Progenitor cell of endocrine pancreas (in vitro differentiated cells): ENCODE data around the gene RERE. TPM values are rescaled to one million over a fixed set of nuclear protein-coding genes. Genes with fewer than 3 reads are reported as not detected.
A peak's percentile ranks its signal among the peaks of the same experiment; 100 is the strongest.

ENCODE experiments used
- DNase-seq: peaks from one replicate; pipeline ENCODE4 v3.0.0; 2021; ENCODE audit warnings: low spot score; ENCODE audit not compliant: unreplicated experiment
- H3K27ac Mint-ChIP-seq: 2 replicates; pipeline ENCODE4 v1.8.0; 2021; ENCODE audit warnings: mild to moderate bottlenecking, moderate library complexity, mixed read lengths
- H3K27me3 Mint-ChIP-seq: 2 replicates; pipeline ENCODE4 v1.8.0; 2021; ENCODE audit warnings: mixed read lengths
- H3K36me3 Mint-ChIP-seq: 2 replicates; pipeline ENCODE4 v1.8.0; 2022; ENCODE audit warnings: mixed read lengths; ENCODE audit not compliant: insufficient read depth
- H3K4me1 Mint-ChIP-seq: 2 replicates; pipeline ENCODE4 v1.8.0; 2021; ENCODE audit warnings: low read depth, mixed read lengths
- H3K4me3 Mint-ChIP-seq: 2 replicates; pipeline ENCODE4 v1.8.0; 2021; ENCODE audit warnings: low read depth, mild to moderate bottlenecking, moderate library complexity, mixed read lengths
- H3K9me3 Mint-ChIP-seq: 2 replicates; pipeline ENCODE4 v1.8.0; 2021; ENCODE audit warnings: low read depth, mixed read lengths
- total RNA-seq: library from RNA; stranded (reverse); gene quantifications from 2 replicates; pipeline ENCODE4 v1.2.1, GENCODE V29; 2021
- TF ChIP-seq, protein P1 (sequence below): fragments of 200-600 bp; sonication (generic); IDR thresholded peaks from one replicate; pipeline ENCODE4 v1.5.0; 2021; ENCODE audit warnings: antibody characterized with exemption, mild to moderate bottlenecking; ENCODE audit not compliant: unreplicated experiment

The RERE gene
- total RNA-seq, 1 donor from 2014 or later, result 329 TPM

DNA sequence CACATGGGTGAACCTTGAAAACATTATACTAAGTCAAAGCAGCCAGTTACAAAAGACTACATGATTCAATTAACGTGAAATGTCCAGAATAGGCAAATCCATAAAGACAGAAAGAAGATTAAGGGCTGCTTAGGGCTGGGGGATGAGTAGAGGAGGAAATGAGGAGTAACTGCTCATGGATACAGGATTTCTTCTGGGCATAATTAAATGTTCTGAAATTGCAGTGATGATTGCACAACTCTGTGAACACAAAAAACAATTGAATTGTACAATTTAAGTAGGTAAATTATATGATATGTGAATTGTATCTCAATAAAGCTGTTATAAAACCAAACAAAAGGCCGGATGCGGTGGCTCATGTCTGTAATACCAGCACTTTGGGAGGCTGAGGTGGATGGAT, 52.2 kb downstream of the RERE start:
- TF ChIP-seq, protein P1, sequence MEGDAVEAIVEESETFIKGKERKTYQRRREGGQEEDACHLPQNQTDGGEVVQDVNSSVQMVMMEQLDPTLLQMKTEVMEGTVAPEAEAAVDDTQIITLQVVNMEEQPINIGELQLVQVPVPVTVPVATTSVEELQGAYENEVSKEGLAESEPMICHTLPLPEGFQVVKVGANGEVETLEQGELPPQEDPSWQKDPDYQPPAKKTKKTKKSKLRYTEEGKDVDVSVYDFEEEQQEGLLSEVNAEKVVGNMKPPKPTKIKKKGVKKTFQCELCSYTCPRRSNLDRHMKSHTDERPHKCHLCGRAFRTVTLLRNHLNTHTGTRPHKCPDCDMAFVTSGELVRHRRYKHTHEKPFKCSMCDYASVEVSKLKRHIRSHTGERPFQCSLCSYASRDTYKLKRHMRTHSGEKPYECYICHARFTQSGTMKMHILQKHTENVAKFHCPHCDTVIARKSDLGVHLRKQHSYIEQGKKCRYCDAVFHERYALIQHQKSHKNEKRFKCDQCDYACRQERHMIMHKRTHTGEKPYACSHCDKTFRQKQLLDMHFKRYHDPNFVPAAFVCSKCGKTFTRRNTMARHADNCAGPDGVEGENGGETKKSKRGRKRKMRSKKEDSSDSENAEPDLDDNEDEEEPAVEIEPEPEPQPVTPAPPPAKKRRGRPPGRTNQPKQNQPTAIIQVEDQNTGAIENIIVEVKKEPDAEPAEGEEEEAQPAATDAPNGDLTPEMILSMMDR, result no peak
- H3K27ac Mint-ChIP-seq, result no peak overlapping the region
- no peaks in the 10 kb centered on the region for H3K9me3 Mint-ChIP-seq
- H3K27me3 Mint-ChIP-seq, result no peaks in the 10 kb centered on the region
- no peak for DNase-seq
- H3K4me1 Mint-ChIP-seq, result peaks cover 27% of the 10 kb centered on the region
- peaks cover 2% of the 10 kb centered on the region for H3K36me3 Mint-ChIP-seq
- H3K4me3 Mint-ChIP-seq, result no peak overlapping the region

DNA sequence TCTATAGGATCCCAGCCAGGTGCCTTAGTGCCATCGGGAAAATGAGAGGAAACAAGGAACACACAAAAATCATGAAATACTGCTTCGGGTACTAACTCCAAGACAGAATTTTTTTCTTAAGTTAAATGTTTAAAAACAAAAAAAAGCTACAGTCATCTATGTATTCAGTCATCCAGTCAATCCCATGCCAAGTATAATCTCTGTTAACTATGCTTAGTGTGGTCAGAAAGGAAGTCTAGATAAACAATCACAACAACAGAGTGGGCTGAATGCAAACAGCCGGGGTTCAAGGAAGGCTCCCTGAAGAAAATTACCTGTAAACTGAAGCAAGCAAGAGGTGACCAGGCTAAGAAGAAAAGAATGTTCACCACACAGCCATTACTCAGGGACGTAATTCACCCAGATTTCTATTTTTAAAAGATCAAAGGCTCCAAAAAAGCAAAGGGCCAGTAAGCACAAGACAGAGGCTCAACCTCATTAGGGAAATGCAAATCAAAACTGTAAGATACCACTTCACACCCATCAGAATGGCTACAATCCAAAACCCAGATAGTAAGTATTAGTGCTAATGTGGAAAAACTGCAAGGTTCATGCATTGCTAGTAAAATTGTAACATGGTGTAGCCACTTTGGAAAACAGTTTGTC, 53.0 kb downstream of the RERE start:
- TF ChIP-seq, protein P1, result no peak
- Mint-ChIP-seq H3K9me3 (no peaks in the 10 kb centered on the region), H3K36me3 (peaks cover 2% of the 10 kb centered on the region), H3K27me3 (no peaks in the 10 kb centered on the region), H3K27ac (peak overlapping the region; percentile 46), H3K4me1 (peaks cover 28% of the 10 kb centered on the region), H3K4me3 (no peak overlapping the region)
- no peak for DNase-seq

DNA sequence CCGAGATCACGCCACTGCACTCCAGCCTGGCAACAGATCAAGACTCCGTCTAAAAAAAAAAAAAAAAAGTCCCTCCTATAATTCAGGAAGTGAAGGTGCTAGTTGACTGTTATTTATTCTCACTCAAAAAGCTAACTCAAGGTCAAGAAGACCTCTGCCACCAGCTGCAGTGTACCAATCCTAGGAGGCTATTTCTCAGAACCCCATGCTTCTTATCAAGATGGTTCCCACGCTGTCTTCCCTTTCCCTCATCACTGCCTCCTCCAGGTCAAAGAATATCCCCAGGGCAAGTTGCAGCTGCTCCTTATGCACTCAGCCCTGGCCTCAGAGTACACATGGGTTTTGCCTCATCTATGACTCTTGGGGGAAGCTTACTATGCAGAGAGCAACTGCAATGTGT, 53.6 kb downstream of the RERE start:
- no peak for DNase-seq
- H3K27ac Mint-ChIP-seq, result peak overlapping the region; percentile 46
- H3K4me3 Mint-ChIP-seq, result no peak overlapping the region
- H3K36me3 Mint-ChIP-seq, result peaks cover 2% of the 10 kb centered on the region
- H3K9me3 Mint-ChIP-seq, result no peaks in the 10 kb centered on the region
- H3K4me1 Mint-ChIP-seq, result peaks cover 27% of the 10 kb centered on the region
- TF ChIP-seq, protein P1, result no peak
- H3K27me3 Mint-ChIP-seq, result no peaks in the 10 kb centered on the region

DNA sequence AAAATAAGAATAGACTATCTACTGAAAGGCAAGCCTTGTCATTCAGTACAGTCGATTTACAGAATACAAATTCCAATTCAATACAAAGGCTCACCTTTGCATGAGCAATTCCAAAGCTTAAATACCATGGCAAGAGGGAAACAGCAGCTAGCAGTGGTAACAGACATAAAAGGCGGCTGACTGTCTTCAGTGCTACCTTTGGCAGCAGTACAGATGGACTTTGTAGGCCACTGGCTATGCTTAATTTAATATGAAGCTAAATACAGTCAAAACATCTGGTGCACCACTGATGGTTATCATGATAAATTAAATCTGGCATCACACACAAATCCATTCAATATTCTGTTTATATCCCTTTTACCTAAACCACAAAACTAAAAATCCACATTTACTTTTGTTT, 62.4 kb downstream of the RERE start:
- no peak for DNase-seq

DNA sequence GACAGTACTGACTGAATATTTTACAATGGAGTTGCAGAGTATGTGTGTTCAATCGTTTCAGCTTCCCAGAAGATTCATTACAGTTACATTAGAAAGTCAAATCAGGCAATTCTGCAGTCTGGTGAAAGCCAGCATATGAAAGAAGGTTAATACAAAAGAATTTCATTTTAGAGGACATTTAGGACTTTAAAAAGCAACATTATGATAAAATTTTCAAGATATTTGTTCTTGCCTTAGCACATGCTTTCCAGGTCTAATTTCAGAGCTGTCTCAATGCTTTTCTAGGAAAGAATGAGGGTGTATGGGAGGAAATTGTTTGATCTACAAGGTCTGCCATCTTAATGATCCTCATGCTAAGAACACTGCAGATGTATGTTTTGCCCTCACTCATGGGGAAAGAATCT, 63.2 kb downstream of the RERE start:
- Mint-ChIP-seq H3K36me3 (no peaks in the 10 kb centered on the region), H3K27me3 (no peaks in the 10 kb centered on the region), H3K27ac (peak overlapping the region; percentile 29), H3K9me3 (no peaks in the 10 kb centered on the region), H3K4me3 (no peak overlapping the region), H3K4me1 (peaks cover 28% of the 10 kb centered on the region)
- no peak for DNase-seq
- TF ChIP-seq, protein P1, result no peak

More for the DNA sequence above, 62.4 kb downstream of the RERE start:
- no peaks in the 10 kb centered on the region for H3K36me3 Mint-ChIP-seq
- H3K4me3 Mint-ChIP-seq, result no peak overlapping the region
- no peaks in the 10 kb centered on the region for H3K27me3 Mint-ChIP-seq
- peaks cover 28% of the 10 kb centered on the region for H3K4me1 Mint-ChIP-seq
- H3K9me3 Mint-ChIP-seq, result no peaks in the 10 kb centered on the region
- TF ChIP-seq, protein P1, result no peak
- H3K27ac Mint-ChIP-seq, result no peak overlapping the region
